GM13977 (cell line): ENCODE measurements around the gene KCNMA1.

Experiments
- DNase-seq: peaks from one replicate; pipeline ENCODE4 v3.0.0; 2012; ENCODE audit warnings: low spot score
- in situ Hi-C: fragments of 300-500 bp; cut with MboI; formaldehyde crosslinking; loops from one replicate; pipeline ENCODE4 v1.12.0; 2022; ENCODE audit warnings: low sequenced_read_pairs, low pct_unique_long_range_greater_than_20kb, mixed read lengths, inconsistent platforms; ENCODE audit not compliant: unreplicated experiment
- TF ChIP-seq, protein P1 (sequence below): IDR thresholded peaks from 2 replicates; pipeline ENCODE4 v1.5.1; 2012; ENCODE audit warnings: mild to moderate bottlenecking, control low read depth; ENCODE audit not compliant: insufficient read depth; ENCODE audit errors: extremely low read depth, missing control alignments

KCNMA1 gene

DNA sequence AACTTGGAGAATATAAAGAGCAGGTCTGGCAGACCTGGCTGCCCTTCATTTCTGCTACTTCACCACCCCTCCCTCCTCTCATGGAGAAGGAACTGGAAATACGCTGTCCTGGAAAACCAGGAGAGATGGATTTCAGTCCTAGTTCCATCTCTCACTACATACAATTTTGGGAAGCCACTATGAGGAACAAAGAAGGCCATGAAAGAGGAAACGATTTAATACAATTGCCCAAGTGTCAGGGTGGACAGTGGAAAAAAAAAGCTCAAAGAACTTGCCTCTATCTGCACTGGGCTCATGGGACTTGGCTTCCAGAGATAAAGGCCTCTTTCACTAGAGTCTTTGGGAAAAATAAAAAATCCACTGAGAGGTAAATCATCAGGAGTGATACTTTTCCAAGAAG is 561.7 kb downstream of the KCNMA1 start:
- TF ChIP-seq, protein P1, sequence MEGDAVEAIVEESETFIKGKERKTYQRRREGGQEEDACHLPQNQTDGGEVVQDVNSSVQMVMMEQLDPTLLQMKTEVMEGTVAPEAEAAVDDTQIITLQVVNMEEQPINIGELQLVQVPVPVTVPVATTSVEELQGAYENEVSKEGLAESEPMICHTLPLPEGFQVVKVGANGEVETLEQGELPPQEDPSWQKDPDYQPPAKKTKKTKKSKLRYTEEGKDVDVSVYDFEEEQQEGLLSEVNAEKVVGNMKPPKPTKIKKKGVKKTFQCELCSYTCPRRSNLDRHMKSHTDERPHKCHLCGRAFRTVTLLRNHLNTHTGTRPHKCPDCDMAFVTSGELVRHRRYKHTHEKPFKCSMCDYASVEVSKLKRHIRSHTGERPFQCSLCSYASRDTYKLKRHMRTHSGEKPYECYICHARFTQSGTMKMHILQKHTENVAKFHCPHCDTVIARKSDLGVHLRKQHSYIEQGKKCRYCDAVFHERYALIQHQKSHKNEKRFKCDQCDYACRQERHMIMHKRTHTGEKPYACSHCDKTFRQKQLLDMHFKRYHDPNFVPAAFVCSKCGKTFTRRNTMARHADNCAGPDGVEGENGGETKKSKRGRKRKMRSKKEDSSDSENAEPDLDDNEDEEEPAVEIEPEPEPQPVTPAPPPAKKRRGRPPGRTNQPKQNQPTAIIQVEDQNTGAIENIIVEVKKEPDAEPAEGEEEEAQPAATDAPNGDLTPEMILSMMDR = no peak
- no peak for DNase-seq
- in situ Hi-C loops = no loop called here

DNA sequence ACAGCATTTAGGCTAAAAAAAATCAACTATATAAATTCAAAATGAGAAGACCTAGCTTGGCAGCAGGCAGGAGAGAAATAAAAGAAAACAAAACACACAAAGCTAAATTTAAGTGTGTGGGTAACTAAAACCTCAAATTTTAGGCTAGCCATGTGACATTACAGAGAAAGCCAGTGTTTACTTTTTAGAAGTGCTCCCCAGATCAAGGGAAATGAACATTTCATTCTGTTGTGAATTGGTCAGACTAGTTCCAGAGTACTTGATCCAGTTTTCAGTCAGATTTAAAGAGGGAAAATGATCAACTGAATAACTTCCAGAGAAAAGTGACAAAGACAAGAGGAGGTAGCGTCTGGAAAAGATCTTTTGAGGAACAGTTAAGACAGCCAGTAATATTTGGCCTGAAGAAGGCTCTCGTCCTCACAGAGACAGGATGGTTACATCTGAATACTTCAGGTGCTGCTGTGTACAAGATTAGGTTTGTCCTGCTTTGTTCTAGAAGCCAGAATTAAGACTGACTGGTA is 563.4 kb downstream of the KCNMA1 start:
- TF ChIP-seq, protein P1 = no peak
- DNase-seq = no peak
- in situ Hi-C loops = no loop called here

DNA sequence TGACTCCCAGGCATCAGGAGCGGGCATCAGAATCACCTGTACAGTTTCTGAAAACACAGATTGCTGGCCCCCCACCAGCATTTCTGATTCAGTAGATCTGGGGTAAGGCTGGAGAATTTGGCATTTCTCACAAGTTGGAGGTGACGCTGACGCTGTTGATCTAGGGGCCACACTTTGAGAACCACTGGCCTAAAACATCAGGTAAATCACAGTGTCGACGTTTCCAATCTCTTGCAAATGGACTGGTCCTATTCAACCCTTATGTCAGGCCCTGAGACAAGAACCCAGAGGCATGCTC is 564.0 kb downstream of the KCNMA1 start:
- in situ Hi-C loops = no loop called here
- DNase-seq = no peak
- TF ChIP-seq, protein P1 = no peak

DNA sequence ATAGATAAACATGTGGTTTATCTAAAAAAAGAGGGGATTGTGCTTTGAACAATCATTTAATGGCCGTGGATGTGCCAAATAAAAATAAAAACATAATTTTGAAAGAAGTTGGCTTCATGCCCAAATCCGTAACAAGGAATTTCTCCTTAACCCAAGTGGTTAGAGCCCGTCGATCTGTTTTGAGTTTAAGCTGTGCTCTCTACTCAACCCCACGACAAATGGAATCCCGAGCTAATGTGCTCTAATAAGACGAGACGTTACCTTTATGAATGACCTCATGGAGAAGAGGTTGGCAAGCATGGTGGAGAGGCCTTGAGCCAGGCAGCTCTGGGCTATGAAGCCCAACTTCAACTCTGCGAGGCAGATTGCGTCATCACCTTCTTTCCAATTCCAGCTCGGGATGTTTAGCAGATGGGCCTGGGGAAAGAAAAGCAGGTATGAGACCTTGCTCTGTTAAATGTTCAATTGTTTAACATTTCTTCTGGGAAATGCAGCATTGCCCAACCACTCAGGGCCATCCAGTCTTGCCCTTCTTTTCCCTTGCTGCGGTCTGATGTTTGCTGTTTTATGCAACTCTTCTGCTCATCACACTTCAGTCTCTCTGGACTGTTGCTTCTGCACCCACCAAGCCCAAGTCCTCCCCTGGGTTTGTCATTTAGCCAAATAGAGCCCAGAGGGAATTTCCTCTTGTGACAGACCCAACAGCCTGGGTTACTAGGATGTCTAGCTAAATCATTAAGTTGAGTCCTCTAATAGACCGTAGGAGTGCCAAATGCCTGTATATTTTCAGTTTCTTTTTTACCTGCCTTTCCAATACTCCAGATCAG is 564.6 kb downstream of the KCNMA1 start:
- no peak for DNase-seq
- in situ Hi-C loops = no loop called here
- TF ChIP-seq, protein P1 = no peak

DNA sequence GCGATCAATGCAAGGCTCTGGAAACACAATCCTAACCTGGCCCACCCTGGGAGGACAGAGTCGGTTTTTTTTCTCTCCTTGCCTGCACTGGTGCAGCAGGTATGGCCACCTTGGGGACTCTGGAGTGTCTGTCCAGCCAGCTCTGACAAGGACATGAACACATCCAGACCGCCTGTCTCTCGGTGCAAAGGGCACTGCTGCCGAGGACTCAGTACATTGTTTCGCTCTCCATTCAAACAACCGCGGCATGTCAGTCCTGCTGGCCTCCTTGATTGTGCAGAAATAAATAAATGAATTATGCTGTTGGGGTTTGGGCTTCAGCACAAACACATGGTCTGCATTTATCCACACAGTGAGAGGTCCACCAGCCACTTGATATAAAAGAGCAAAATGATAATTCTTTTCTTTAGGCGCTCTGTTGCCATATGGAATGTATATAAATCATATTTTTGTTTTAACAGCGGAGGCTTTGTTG is 565.2 kb downstream of the KCNMA1 start:
- no peak for DNase-seq
- TF ChIP-seq, protein P1 = no peak
- in situ Hi-C loops = no loop called here

DNA sequence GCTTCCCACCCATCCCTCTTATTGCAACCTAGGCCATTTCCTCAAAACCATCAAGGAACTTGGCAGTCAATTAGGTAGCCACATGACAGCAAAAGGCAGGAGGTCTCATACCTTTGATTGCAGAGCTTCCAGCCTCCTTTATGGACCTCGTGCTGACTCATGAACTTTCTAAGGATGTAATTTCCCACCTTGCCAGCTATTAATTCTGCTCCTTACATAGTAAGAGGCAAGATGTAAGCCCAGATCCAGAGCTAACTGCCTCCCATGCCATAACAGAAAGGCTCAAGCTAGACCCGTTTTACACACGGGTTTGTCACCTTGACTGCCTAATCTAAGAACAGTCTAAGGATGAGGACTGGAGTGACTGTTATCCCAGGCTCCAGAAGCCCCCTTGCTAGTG is 565.7 kb downstream of the KCNMA1 start:
- in situ Hi-C loops = no loop called here
- no peak for DNase-seq
- TF ChIP-seq, protein P1 = no peak
